Effector memory CD4-positive, alpha-beta T cell (primary cell): ENCODE measurements around the gene MPPED2.

Experiments
- DNase-seq, 3 donors: peaks; one replicate each; pipeline ENCODE4 v3.0.0-alpha.2; 2020
- H3K27ac ChIP-seq: 2 replicates; pipeline ENCODE4 v1.7.0; 2013; ENCODE audit warnings: mild to moderate bottlenecking, low read length, moderate library complexity; ENCODE audit not compliant: insufficient read depth, poor library complexity, severe bottlenecking
- H3K27me3 ChIP-seq: replicated peaks from 2 replicates; pipeline ENCODE4 v1.7.0; 2013; ENCODE audit warnings: mild to moderate bottlenecking, low read length; ENCODE audit not compliant: insufficient read depth, control insufficient read depth, poor library complexity, severe bottlenecking
- H3K36me3 ChIP-seq: 2 replicates; pipeline ENCODE4 v1.7.0; 2013; ENCODE audit warnings: mild to moderate bottlenecking, low read length, moderate library complexity; ENCODE audit not compliant: control insufficient read depth, insufficient read depth
- H3K4me1 ChIP-seq: 2 replicates; pipeline ENCODE4 v1.7.0; 2013; ENCODE audit warnings: low read length, mild to moderate bottlenecking; ENCODE audit not compliant: control insufficient read depth, insufficient read depth, poor library complexity, severe bottlenecking
- H3K4me3 ChIP-seq: 2 replicates; pipeline ENCODE4 v1.7.0; 2013; ENCODE audit warnings: low read length, low read depth, mild to moderate bottlenecking; ENCODE audit not compliant: insufficient read depth, poor library complexity, severe bottlenecking
- H3K9me3 ChIP-seq: 2 replicates; pipeline ENCODE4 v1.7.0; 2013; ENCODE audit warnings: mild to moderate bottlenecking, low read length, moderate library complexity; ENCODE audit not compliant: control insufficient read depth

Gene MPPED2

DNA sequence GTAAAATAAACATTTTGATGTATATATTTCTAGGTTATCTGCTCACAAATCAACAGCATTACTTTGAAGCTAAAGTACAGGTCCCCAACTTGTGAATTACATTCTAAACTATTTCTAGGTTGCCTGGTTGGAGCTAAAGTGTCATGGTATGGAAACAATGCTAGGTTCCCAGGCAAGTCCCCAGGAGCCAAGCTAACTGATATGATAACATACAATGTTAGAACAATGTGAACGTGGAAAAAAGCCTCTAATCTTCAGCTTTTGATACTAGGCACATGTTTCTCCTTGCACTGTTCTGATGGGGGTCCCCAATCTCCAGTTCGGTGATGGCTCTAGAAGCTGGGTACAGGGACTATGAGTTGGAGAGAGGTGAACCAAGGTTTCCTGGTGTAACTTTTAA, 153.4 kb downstream of the MPPED2 start:
- Histone ChIP-seq H3K4me1 (no peaks in the 10 kb centered on the region), H3K27me3 (no peaks in the 10 kb centered on the region), H3K9me3 (no peaks in the 10 kb centered on the region), H3K27ac (no peak overlapping the region), H3K36me3 (no peaks in the 10 kb centered on the region), H3K4me3 (no peak overlapping the region)
- no peak for DNase-seq

DNA sequence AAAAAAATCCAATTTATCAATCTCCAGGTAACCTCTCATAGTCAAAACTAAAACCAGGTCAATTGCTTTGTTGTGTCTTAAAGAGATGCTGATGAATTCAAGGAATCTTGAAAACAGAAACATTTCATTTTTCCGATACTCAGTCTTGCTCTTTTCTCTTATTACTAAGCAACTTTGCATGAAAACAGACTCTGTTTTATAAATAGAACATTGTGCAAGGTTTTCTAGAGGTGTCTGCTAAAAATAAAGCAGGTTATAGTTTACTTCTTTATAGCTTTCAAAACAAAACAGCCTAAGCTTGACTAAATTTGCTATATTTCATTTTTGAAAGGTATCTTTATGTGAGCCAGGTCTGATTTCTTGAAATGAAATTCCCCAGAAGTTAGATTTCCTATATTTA, 154.0 kb downstream of the MPPED2 start:
- H3K9me3 ChIP-seq: no peaks in the 10 kb centered on the region
- no peak for DNase-seq
- H3K4me3 ChIP-seq: no peak overlapping the region
- H3K36me3 ChIP-seq: no peaks in the 10 kb centered on the region
- no peaks in the 10 kb centered on the region for H3K27me3 ChIP-seq
- no peaks in the 10 kb centered on the region for H3K4me1 ChIP-seq
- no peak overlapping the region for H3K27ac ChIP-seq

DNA sequence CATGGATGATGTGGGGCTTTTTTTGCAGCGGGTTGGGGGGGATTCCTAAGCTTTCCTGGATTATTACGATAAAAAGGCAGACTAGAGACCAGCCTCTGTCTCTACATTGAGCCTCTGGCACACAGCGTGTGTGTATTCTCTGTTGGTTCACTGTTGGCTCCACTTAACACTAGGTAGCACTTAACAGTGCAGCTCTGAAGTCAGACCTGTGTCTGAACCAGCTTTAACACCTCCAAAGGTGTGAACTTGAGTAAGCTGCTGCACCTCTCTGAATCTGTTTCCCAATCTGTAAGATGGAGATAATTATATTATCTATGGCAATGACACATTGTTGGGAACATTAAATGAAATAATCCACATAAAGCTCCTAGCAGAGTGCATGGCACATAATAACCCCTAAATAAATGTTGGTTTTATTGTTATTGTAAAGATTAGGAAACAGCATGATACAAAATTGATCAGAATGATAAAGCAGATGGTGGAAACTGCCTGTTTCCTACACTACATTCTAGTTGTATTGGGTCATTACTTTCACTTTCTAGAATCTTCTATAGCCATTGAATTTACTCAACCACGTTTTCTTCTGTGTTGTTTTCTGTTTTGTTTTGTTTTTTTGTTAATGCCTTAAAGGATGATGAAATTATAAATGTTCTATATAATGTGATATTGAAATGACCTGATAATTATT, 154.9 kb downstream of the MPPED2 start:
- Histone ChIP-seq H3K27me3 (no peaks in the 10 kb centered on the region), H3K4me1 (no peaks in the 10 kb centered on the region), H3K27ac (no peak overlapping the region), H3K4me3 (no peak overlapping the region), H3K36me3 (no peaks in the 10 kb centered on the region), H3K9me3 (no peaks in the 10 kb centered on the region)
- DNase-seq: no peak

GRCh38 chr11:30429550-30429949, 156.6 kb downstream of the MPPED2 start:
- no peaks in the 10 kb centered on the region for H3K27me3 ChIP-seq
- H3K9me3 ChIP-seq: no peaks in the 10 kb centered on the region
- no peaks in the 10 kb centered on the region for H3K36me3 ChIP-seq
- no peak for DNase-seq
- H3K27ac ChIP-seq: no peak overlapping the region
- no peak overlapping the region for H3K4me3 ChIP-seq
- H3K4me1 ChIP-seq: no peaks in the 10 kb centered on the region

DNA sequence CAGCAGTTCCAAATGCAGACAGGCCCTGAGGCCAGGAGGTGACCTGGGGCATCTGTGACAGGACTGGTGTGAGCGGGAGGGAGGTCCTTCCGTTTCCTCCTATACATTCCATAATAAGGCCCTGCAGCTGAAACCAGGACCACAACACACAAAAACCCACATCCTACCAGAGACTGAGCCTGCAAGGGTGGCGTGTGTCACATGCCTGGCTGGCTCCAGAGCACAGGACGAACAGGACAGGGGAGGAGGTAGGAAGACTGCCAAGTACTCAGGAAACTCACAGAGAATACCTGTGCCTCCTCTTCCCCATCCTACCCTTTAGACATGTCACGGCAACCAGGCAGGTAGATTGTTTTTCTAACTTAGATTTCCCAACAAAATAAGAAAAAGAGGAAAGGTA, 159.4 kb downstream of the MPPED2 start:
- no peak for DNase-seq
- Histone ChIP-seq H3K27ac (no peak overlapping the region), H3K4me1 (no peaks in the 10 kb centered on the region), H3K36me3 (no peaks in the 10 kb centered on the region), H3K9me3 (no peaks in the 10 kb centered on the region), H3K27me3 (no peaks in the 10 kb centered on the region), H3K4me3 (no peak overlapping the region)

DNA sequence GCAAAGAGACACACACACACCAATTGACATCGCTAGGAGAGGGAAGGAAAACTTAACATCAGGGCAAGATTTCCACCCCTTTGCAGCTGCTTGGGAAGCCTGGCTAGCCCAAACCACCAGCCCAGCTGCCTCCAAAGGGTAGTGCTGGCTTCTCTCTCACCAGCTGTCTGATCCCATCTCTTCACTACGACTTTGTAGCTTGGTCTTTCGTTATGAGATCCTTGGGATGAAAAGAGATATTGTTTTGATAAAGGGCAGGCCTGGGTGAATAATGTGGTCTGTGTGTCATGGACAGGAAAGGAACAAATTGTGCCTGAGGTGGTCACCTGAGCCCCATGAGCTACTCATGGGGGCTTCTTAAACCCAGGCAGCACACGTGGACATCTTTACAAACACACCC, 161.3 kb downstream of the MPPED2 start:
- no peak for DNase-seq
- no peaks in the 10 kb centered on the region for H3K36me3 ChIP-seq
- H3K27ac ChIP-seq: no peak overlapping the region
- no peaks in the 10 kb centered on the region for H3K4me1 ChIP-seq
- H3K4me3 ChIP-seq: no peak overlapping the region
- H3K9me3 ChIP-seq: no peaks in the 10 kb centered on the region
- no peaks in the 10 kb centered on the region for H3K27me3 ChIP-seq

DNA sequence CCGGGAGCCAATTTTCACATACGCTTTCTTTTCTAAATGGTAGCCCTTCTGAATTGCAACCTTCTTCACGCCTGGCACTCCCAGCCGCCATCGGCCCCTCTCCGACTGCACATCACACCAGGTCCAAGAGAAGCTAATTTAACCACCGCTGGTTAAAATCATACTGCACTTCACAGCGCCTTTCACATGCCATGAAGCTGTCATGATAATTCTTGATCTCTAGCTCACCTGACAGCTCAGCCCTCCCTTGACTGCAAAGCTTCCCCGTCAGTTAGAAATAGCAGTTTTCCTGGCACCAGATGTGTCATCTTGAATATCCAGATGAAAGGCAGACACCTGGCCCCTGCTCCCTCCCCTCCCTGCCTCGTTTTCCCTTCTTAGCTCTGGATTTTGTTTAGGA, 161.8 kb downstream of the MPPED2 start:
- H3K9me3 ChIP-seq: no peaks in the 10 kb centered on the region
- no peak overlapping the region for H3K4me3 ChIP-seq

DNA sequence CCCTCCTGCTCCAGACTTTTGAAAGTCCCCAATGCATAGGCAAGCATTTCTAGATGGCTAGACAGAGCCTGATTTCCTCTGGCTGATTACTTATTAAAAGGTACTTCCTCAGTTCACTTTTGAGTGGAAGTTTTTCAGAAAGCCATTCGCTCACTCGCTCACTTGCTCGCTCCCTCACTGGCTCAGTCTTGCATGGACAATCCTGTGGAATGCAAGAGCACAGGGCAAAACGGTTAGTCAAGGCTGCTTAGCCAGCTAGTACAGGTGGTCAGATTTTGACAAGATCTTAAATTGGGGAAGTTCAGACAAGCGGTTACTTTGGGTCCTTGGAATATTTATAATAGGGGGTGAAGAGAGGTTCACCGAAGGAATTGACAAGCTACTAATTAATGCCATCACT, 162.3 kb downstream of the MPPED2 start:
- Histone ChIP-seq H3K4me3 (no peak overlapping the region), H3K36me3 (no peaks in the 10 kb centered on the region), H3K27me3 (no peaks in the 10 kb centered on the region), H3K9me3 (no peaks in the 10 kb centered on the region), H3K27ac (no peak overlapping the region), H3K4me1 (no peaks in the 10 kb centered on the region)
- DNase-seq: no peak

More for the DNA sequence above, 161.8 kb downstream of the MPPED2 start:
- Histone ChIP-seq H3K27ac (no peak overlapping the region), H3K36me3 (no peaks in the 10 kb centered on the region), H3K4me1 (no peaks in the 10 kb centered on the region), H3K27me3 (no peaks in the 10 kb centered on the region)
- DNase-seq: no peak

DNA sequence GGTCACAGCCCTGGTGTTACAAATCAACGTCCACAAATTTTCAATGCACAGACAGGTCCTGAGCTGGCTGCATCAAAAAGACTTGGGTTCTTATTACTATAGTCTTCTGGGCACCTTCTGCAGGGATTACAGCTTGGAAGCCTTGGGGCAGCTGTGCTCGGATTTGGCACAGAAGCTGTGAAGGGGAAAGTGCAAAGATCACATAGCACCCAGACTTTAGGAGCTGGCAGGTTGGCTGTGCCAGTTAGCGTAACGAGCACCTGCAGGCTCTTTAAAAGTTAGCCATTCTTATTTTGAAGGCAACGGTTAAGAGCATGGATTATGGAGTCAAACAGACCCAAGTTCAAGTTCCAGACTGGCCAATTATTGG, 162.9 kb downstream of the MPPED2 start:
- no peak for DNase-seq
- Histone ChIP-seq H3K9me3 (no peaks in the 10 kb centered on the region), H3K27ac (no peak overlapping the region), H3K4me3 (no peak overlapping the region), H3K4me1 (no peaks in the 10 kb centered on the region), H3K27me3 (no peaks in the 10 kb centered on the region), H3K36me3 (no peaks in the 10 kb centered on the region)

DNA sequence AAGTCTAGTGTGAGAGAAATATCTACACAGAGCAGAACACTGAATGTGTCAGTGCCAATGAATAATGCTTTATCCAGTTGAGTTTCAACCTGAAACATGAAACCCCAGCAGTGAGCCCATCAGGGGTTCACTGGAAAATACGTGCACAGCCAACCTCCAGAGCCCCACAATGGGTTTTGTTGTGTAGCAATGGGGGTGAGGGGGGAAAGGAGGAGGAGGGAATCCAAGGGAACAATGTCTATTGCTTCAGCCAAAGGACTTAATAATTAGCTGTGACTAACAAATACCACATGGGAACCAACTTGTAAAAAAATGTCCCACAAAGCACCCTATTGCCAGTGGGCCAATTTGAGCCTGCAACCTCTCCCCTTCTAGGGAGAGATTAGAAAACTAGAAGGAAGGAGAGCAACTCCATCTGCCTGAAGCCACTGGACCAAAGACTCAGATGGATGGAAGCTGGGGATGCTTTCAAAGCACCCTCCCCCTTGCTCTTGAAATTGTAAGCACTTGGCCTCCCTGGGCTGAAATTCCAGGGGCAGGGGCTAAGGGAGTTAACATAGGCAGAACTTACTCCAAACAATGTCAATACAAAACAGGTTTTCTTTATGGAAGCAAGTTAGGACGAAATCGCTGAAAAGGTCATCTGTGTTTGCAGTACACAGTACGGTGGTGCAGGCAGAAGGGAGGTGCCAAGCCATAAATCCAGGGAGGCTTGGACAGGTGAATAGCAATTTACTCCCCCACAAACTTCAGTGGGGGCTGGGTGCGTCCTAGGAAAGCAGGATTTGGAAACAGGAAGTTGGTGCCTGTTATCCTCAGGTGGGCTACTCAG, 163.5 kb downstream of the MPPED2 start:
- Histone ChIP-seq H3K27me3 (no peaks in the 10 kb centered on the region), H3K27ac (no peak overlapping the region), H3K36me3 (no peaks in the 10 kb centered on the region), H3K4me1 (no peaks in the 10 kb centered on the region), H3K9me3 (no peaks in the 10 kb centered on the region), H3K4me3 (no peak overlapping the region)
- DNase-seq: no peak
